Inflammatory macrophage treated with lipopolysaccharide for 1 hour (primary cell): ENCODE measurements around the gene RNF2.

ENCODE experiments used
- DNase-seq, 2 donors: peaks; one replicate each; pipeline ENCODE4 v3.0.0-alpha.2; 2020 to 2022

Gene RNF2

GRCh38 chr1:185104083-185104482 is 58.7 kb downstream of the RNF2 start:
- DNase-seq = no peak

GRCh38 chr1:185105121-185105520 is 59.8 kb downstream of the RNF2 start:
- no peak for DNase-seq

GRCh38 chr1:185108321-185108720 is 63.0 kb downstream of the RNF2 start:
- no peak for DNase-seq

GRCh38 chr1:185110145-185110544 is 64.8 kb downstream of the RNF2 start:
- DNase-seq = no peak

- DNase-seq = no peak
Observed at GRCh38 chr1:185111873-185112272, 66.5 kb downstream of the RNF2 start.

- DNase-seq = no peak
Observed at GRCh38 chr1:185112356-185112755, 67.0 kb downstream of the RNF2 start.

GRCh38 chr1:185129708-185130107 is 84.3 kb downstream of the RNF2 start:
- DNase-seq = no peak

GRCh38 chr1:185132534-185132933 is 87.2 kb downstream of the RNF2 start:
- DNase-seq = no peak

- no peak for DNase-seq
Observed at GRCh38 chr1:185137896-185138545, 92.7 kb downstream of the RNF2 start.

- DNase-seq = no peak
Observed at GRCh38 chr1:185139246-185139645, 93.9 kb downstream of the RNF2 start.

GRCh38 chr1:185144233-185144632 is 98.9 kb downstream of the RNF2 start:
- no peak for DNase-seq

GRCh38 chr1:185151215-185151614 is 105.9 kb downstream of the RNF2 start:
- no peak for DNase-seq
